Measurements from ENCODE around the gene SERTM2.
"Not testable (repeated sequence)": the region's sequence is repeated elsewhere in the genome, so short reads cannot be mapped to it uniquely, and the experiment has no call there.

Gene SERTM2

GRCh38 chrX:111511477-111511876, at the start of gene SERTM2:
Gene SERTM2 (plus strand): TSS chrX:111511645. CDS start chrX:111518858, 7,213 bp downstream.
- no peak for DNase-seq (ENCODE audit: low read depth, low spot score)

GRCh38 chrX:111465669-111466068, 45.8 kb upstream of the SERTM2 start:
- no peak for DNase-seq (ENCODE audit: low read depth, low spot score)

- DNase-seq (ENCODE audit: low read depth, low spot score), result no peak
Observed at GRCh38 chrX:111467896-111468295, 43.5 kb upstream of the SERTM2 start.

- no peak for DNase-seq (ENCODE audit: low read depth, low spot score)
Observed at GRCh38 chrX:111470681-111471403, 40.6 kb upstream of the SERTM2 start.

- no peak for DNase-seq (ENCODE audit: low read depth, low spot score)
Observed at GRCh38 chrX:111481896-111482295, 29.5 kb upstream of the SERTM2 start.

GRCh38 chrX:111483135-111483534, 28.3 kb upstream of the SERTM2 start:
- no peak for DNase-seq (ENCODE audit: low read depth, low spot score)

GRCh38 chrX:111483881-111484280, 27.6 kb upstream of the SERTM2 start:
- no peak for DNase-seq (ENCODE audit: low read depth, low spot score)

- no peak for DNase-seq (ENCODE audit: low read depth, low spot score)
Observed at GRCh38 chrX:111490688-111491087, 20.8 kb upstream of the SERTM2 start.

- no peak for DNase-seq (ENCODE audit: low read depth, low spot score)
Observed at GRCh38 chrX:111492085-111492484, 19.4 kb upstream of the SERTM2 start.

- DNase-seq (ENCODE audit: low read depth, low spot score), result no peak
Observed at GRCh38 chrX:111498538-111499103, 12.8 kb upstream of the SERTM2 start.

GRCh38 chrX:111503485-111503993, 7.9 kb upstream of the SERTM2 start:
- no peak for DNase-seq (ENCODE audit: low read depth, low spot score)

- no peak for DNase-seq (ENCODE audit: low read depth, low spot score)
Observed at GRCh38 chrX:111504941-111505340, 6.5 kb upstream of the SERTM2 start.

GRCh38 chrX:111505783-111506182, 5.7 kb upstream of the SERTM2 start:
- no peak for DNase-seq (ENCODE audit: low read depth, low spot score)

- DNase-seq (ENCODE audit: low read depth, low spot score), result no peak
Observed at GRCh38 chrX:111506826-111507225, 4.6 kb upstream of the SERTM2 start.

- DNase-seq (ENCODE audit: low read depth, low spot score), result no peak
Observed at GRCh38 chrX:111507933-111508332, 3.5 kb upstream of the SERTM2 start.

- no peak for DNase-seq (ENCODE audit: low read depth, low spot score)
Observed at GRCh38 chrX:111515298-111515697, 3.9 kb downstream of the SERTM2 start.

GRCh38 chrX:111518667-111519066, 7.2 kb downstream of the SERTM2 start:
- no peak for DNase-seq (ENCODE audit: low read depth, low spot score)

- no peak for DNase-seq (ENCODE audit: low read depth, low spot score)
Observed at GRCh38 chrX:111519215-111519614, 7.8 kb downstream of the SERTM2 start.

GRCh38 chrX:111520506-111520905, 9.1 kb downstream of the SERTM2 start:
- DNase-seq (ENCODE audit: low read depth, low spot score), result no peak

GRCh38 chrX:111521169-111521568, 9.7 kb downstream of the SERTM2 start:
- DNase-seq (ENCODE audit: low read depth, low spot score), result no peak

- no peak for DNase-seq (ENCODE audit: low read depth, low spot score)
Observed at GRCh38 chrX:111543212-111543741, 31.8 kb downstream of the SERTM2 start.

- not testable (repeated sequence) for DNase-seq (ENCODE audit: low read depth, low spot score)
Observed at GRCh38 chrX:111549235-111549634, 37.8 kb downstream of the SERTM2 start.

- DNase-seq (ENCODE audit: low read depth, low spot score), result no peak
Observed at GRCh38 chrX:111555406-111555958, 44.0 kb downstream of the SERTM2 start.
